ENCODE measurements around the gene ONECUT3.
"Not testable (repeated sequence)": the region's sequence is repeated elsewhere in the genome, so short reads cannot be mapped to it uniquely, and the experiment has no call there.

ONECUT3 gene

GRCh38 chr19:1754636-1755466 lies 1.5 kb downstream of the ONECUT3 start:
- peaks cover 92% of the 10 kb centered on the region for H3K27me3 ChIP-seq (ENCODE audit: insufficient read depth, low read length)
- peak overlapping the region; percentile 35 for H3K4me3 ChIP-seq (ENCODE audit: low read length)
- H3K36me3 ChIP-seq (ENCODE audit: insufficient read depth, low read length) = no peaks in the 10 kb centered on the region
- H3K9me3 ChIP-seq (ENCODE audit: low read length) = no peaks in the 10 kb centered on the region
- H2AFZ ChIP-seq (ENCODE audit: low read depth, low read length) = no peak overlapping the region
- peaks cover 16% of the 10 kb centered on the region for H3K4me1 ChIP-seq (ENCODE audit: insufficient read depth, low read length)

GRCh38 chr19:1755467-1756171 lies 2.3 kb downstream of the ONECUT3 start:
- Histone ChIP-seq H3K36me3 (ENCODE audit: insufficient read depth, low read length) (no peaks in the 10 kb centered on the region), H3K4me1 (ENCODE audit: insufficient read depth, low read length) (peaks cover 16% of the 10 kb centered on the region), H3K4me3 (ENCODE audit: low read length) (peak overlapping the region; percentile 9), H2AFZ (ENCODE audit: low read depth, low read length) (peak overlapping the region; percentile 9), H3K9me3 (ENCODE audit: low read length) (no peaks in the 10 kb centered on the region), H3K27me3 (ENCODE audit: insufficient read depth, low read length) (peaks cover 92% of the 10 kb centered on the region)

GRCh38 chr19:1756264-1756663 lies 3.0 kb downstream of the ONECUT3 start:
- Histone ChIP-seq H3K9me3 (ENCODE audit: low read length) (no peaks in the 10 kb centered on the region), H3K4me1 (ENCODE audit: insufficient read depth, low read length) (peaks cover 16% of the 10 kb centered on the region), H3K36me3 (ENCODE audit: insufficient read depth, low read length) (no peaks in the 10 kb centered on the region), H3K4me3 (ENCODE audit: low read length) (peak overlapping the region; percentile 9), H3K27me3 (ENCODE audit: insufficient read depth, low read length) (peaks cover 91% of the 10 kb centered on the region), H2AFZ (ENCODE audit: low read depth, low read length) (no peak overlapping the region)

GRCh38 chr19:1756705-1757465 lies 3.6 kb downstream of the ONECUT3 start:
- no peak overlapping the region for H2AFZ ChIP-seq (ENCODE audit: low read depth, low read length)
- no peaks in the 10 kb centered on the region for H3K9me3 ChIP-seq (ENCODE audit: low read length)
- peaks cover 16% of the 10 kb centered on the region for H3K4me1 ChIP-seq (ENCODE audit: insufficient read depth, low read length)
- peaks cover 91% of the 10 kb centered on the region for H3K27me3 ChIP-seq (ENCODE audit: insufficient read depth, low read length)
- H3K36me3 ChIP-seq (ENCODE audit: insufficient read depth, low read length) = no peaks in the 10 kb centered on the region
- H3K4me3 ChIP-seq (ENCODE audit: low read length) = no peak overlapping the region

- no peak overlapping the region for H2AFZ ChIP-seq (ENCODE audit: low read depth, low read length)
- no peaks in the 10 kb centered on the region for H3K36me3 ChIP-seq (ENCODE audit: insufficient read depth, low read length)
- H3K9me3 ChIP-seq (ENCODE audit: low read length) = no peaks in the 10 kb centered on the region
- peaks cover 91% of the 10 kb centered on the region for H3K27me3 ChIP-seq (ENCODE audit: insufficient read depth, low read length)
- no peak overlapping the region for H3K4me3 ChIP-seq (ENCODE audit: low read length)
- H3K4me1 ChIP-seq (ENCODE audit: insufficient read depth, low read length) = peaks cover 16% of the 10 kb centered on the region
Measured at GRCh38 chr19:1757468-1758230, 4.3 kb downstream of the ONECUT3 start.

GRCh38 chr19:1758231-1758577 lies 4.9 kb downstream of the ONECUT3 start:
- Histone ChIP-seq H2AFZ (ENCODE audit: low read depth, low read length) (no peak overlapping the region), H3K9me3 (ENCODE audit: low read length) (no peaks in the 10 kb centered on the region), H3K27me3 (ENCODE audit: insufficient read depth, low read length) (peaks cover 88% of the 10 kb centered on the region), H3K4me3 (ENCODE audit: low read length) (no peak overlapping the region), H3K36me3 (ENCODE audit: insufficient read depth, low read length) (no peaks in the 10 kb centered on the region), H3K4me1 (ENCODE audit: insufficient read depth, low read length) (peaks cover 16% of the 10 kb centered on the region)

- no peak overlapping the region for H2AFZ ChIP-seq (ENCODE audit: low read depth, low read length)
- H3K36me3 ChIP-seq (ENCODE audit: insufficient read depth, low read length) = no peaks in the 10 kb centered on the region
- peaks cover 92% of the 10 kb centered on the region for H3K27me3 ChIP-seq (ENCODE audit: insufficient read depth, low read length)
- H3K4me1 ChIP-seq (ENCODE audit: insufficient read depth, low read length) = peaks cover 16% of the 10 kb centered on the region
- H3K4me3 ChIP-seq (ENCODE audit: low read length) = no peak overlapping the region
- no peaks in the 10 kb centered on the region for H3K9me3 ChIP-seq (ENCODE audit: low read length)
Measured at GRCh38 chr19:1758959-1759903, 5.9 kb downstream of the ONECUT3 start.

- Histone ChIP-seq H3K4me1 (ENCODE audit: insufficient read depth, low read length) (peaks cover 10% of the 10 kb centered on the region), H3K4me3 (ENCODE audit: low read length) (no peak overlapping the region), H3K36me3 (ENCODE audit: insufficient read depth, low read length) (no peaks in the 10 kb centered on the region), H2AFZ (ENCODE audit: low read depth, low read length) (no peak overlapping the region), H3K27me3 (ENCODE audit: insufficient read depth, low read length) (peaks cover 94% of the 10 kb centered on the region), H3K9me3 (ENCODE audit: low read length) (no peaks in the 10 kb centered on the region)
Measured at GRCh38 chr19:1760020-1760419, 6.7 kb downstream of the ONECUT3 start.

- not testable (repeated sequence) for H2AFZ ChIP-seq (ENCODE audit: low read depth, low read length); H3K4me3 ChIP-seq (ENCODE audit: low read length); H3K4me1 ChIP-seq (ENCODE audit: insufficient read depth, low read length); H3K9me3 ChIP-seq (ENCODE audit: low read length); H3K36me3 ChIP-seq (ENCODE audit: insufficient read depth, low read length)
- peaks cover 94% of the 10 kb centered on the region for H3K27me3 ChIP-seq (ENCODE audit: insufficient read depth, low read length)
Measured at GRCh38 chr19:1760786-1761527, 7.7 kb downstream of the ONECUT3 start.

GRCh38 chr19:1761528-1762242 lies 8.4 kb downstream of the ONECUT3 start:
- peaks cover 3% of the 10 kb centered on the region for H3K4me1 ChIP-seq (ENCODE audit: insufficient read depth, low read length)
- H3K4me3 ChIP-seq (ENCODE audit: low read length) = no peak overlapping the region

More at GRCh38 chr19:1761528-1762242, 8.4 kb downstream of the ONECUT3 start:
- Histone ChIP-seq H3K9me3 (ENCODE audit: low read length) (no peaks in the 10 kb centered on the region), H3K27me3 (ENCODE audit: insufficient read depth, low read length) (peaks cover 95% of the 10 kb centered on the region), H2AFZ (ENCODE audit: low read depth, low read length) (no peak overlapping the region), H3K36me3 (ENCODE audit: insufficient read depth, low read length) (no peaks in the 10 kb centered on the region)

Data from neuron (in vitro differentiated cells).